Stomach (tissue), 9 donors: ENCODE data around the gene AP3D1. TPM values are rescaled to one million over a fixed set of nuclear protein-coding genes. Genes with fewer than 3 reads are reported as not detected.

Experiments
- DNase-seq, 2 donors: peaks; one replicate each; pipeline versions ENCODE4 v3.0.0 to v3.0.0-alpha.2; 2013 to 2019
- H3K27ac ChIP-seq, 5 donors: fragments of 200-600 bp in 4 of 5; sonication (generic) in 4 of 5; one replicate each; pipeline ENCODE4 v1.5.1; 2013 to 2019; ENCODE audit warnings: mild to moderate bottlenecking in 1 of 5, moderate library complexity in 1 of 5
- H3K27me3 ChIP-seq, 3 donors: fragments of 200-600 bp; sonication (generic); one replicate each; pipeline ENCODE4 v1.5.1; 2017 to 2019; ENCODE audit warnings: mixed run types in 1 of 3
- H3K36me3 ChIP-seq, 4 donors: fragments of 200-600 bp; sonication (generic); 1 replicate in 3 of 4; 2 replicates in 1 of 4; pipeline ENCODE4 v1.5.1; 2016 to 2019
- H3K4me1 ChIP-seq, 4 donors: fragments of 200-600 bp; sonication (generic); one replicate each; pipeline ENCODE4 v1.5.1; 2016 to 2019
- H3K4me3 ChIP-seq, 4 donors: fragments of 200-600 bp; sonication (generic) in 3 of 4; one replicate each; pipeline ENCODE4 v1.5.1; 2016 to 2019; ENCODE audit warnings: mild to moderate bottlenecking in 1 of 4
- H3K9me3 ChIP-seq, 4 donors: fragments of 200-600 bp; sonication (generic); one replicate each; pipeline ENCODE4 v1.5.1; 2016 to 2019
- CTCF ChIP-seq, 7 experiments: fragments of 450-650 bp in 4 of 7; fragments of 200-600 bp in 3 of 7; sonication (generic) in 3 of 7; IDR thresholded peaks; one replicate each; pipeline ENCODE4 v1.5.1; 2016 to 2019; ENCODE audit warnings: antibody characterized with exemption in 7 of 7, control low read depth in 2 of 7, mild to moderate bottlenecking in 1 of 7
- EP300 ChIP-seq: sonication (generic); formaldehyde crosslinking; IDR thresholded peaks from one replicate; pipeline ENCODE4 v1.6.1; 2017; ENCODE audit warnings: antibody characterized with exemption
- POLR2A ChIP-seq, 4 donors: fragments of 450-650 bp; IDR thresholded peaks; one replicate each; pipeline ENCODE4 v1.6.1; 2016; ENCODE audit warnings: antibody characterized with exemption in 4 of 4, control low read depth in 2 of 4, mild to moderate bottlenecking in 1 of 4, moderate library complexity in 1 of 4
- POLR2AphosphoS5 ChIP-seq, 3 donors: sonication (generic); formaldehyde crosslinking; IDR thresholded peaks; one replicate each; pipeline ENCODE4 v1.6.1; 2016; ENCODE audit warnings: antibody characterized with exemption in 3 of 3
- WGBS, 5 donors: extraction: QIAGEN DNeasy Blood & Tissue Kit in 3 of 5; methylation state at CpG; one replicate each; pipeline versions ENCODE4 v1.1.5 to v1.1.7; 2013 to 2018; 5-methylcytosine and 5-hydroxymethylcytosine counted together
- intact Hi-C: fragments of 100-400 bp; cut with DNase I; formaldehyde crosslinking; loops from one replicate; pipeline ENCODE4 v1.15.1; 2023; ENCODE audit warnings: low total_unique reads
- polyA plus RNA-seq, 3 donors: library from polyadenylated mRNA; stranded (reverse); fragments of 200-250 nt; gene quantifications; one replicate each; pipeline ENCODE4 v1.2.3, GENCODE V29; 2013
- total RNA-seq, 5 donors: library from RNA; depleted of rRNA; stranded (reverse); fragments of >200 nt; gene quantifications; one replicate each; pipeline versions ENCODE4 v1.1.0 to v1.2.3, GENCODE V29; 2014 to 2016
- donor health status: healthy with polysubstance abuse.
- donor health status: Bipolar disorder and iron deficiency.
- donor health status: healthy.

AP3D1 gene
- total and polyA plus RNA-seq, 8 donors: 49.0 to 340 (median 85.0) TPM

GRCh38 chr19:2186071-2186846 lies 34.9 kb upstream of the AP3D1 start:
- no peaks in the 10 kb centered on the region for H3K27me3 ChIP-seq
- H3K27ac ChIP-seq: peak overlapping the region; percentile 23 to 81 (median 73)
- peaks cover 14 to 68% (median 41%) of the 10 kb centered on the region in 4 donors for H3K4me1 ChIP-seq
- peak; percentile 39 to 88 for DNase-seq
- 40 to 65% (median 53%) methylated on average over 18 to 28 of the region's 28 CpGs for WGBS, 5 donors
- peak; percentile 34 to 63 (median 58) for TF ChIP-seq POLR2AphosphoS5 (IDR thresholded peaks at IDR 0.05)
- no peak for TF ChIP-seq POLR2A (IDR thresholded peaks at IDR 0.05)
- intact Hi-C loops: no loop called here
- H3K4me3 ChIP-seq: peak overlapping the region in 1 of 4 donors; percentile 2
- peaks cover 35 to 95% (median 81%) of the 10 kb centered on the region in 4 donors for H3K36me3 ChIP-seq
- no peaks in the 10 kb centered on the region for H3K9me3 ChIP-seq

GRCh38 chr19:2185734-2186070 lies 34.3 kb upstream of the AP3D1 start:
- Histone ChIP-seq H3K4me1 (peaks cover 14 to 72% (median 44%) of the 10 kb centered on the region in 4 donors), H3K36me3 (peaks cover 29 to 95% (median 81%) of the 10 kb centered on the region in 4 donors), H3K27me3 (no peaks in the 10 kb centered on the region), H3K4me3 (no peak overlapping the region), H3K27ac (peak overlapping the region in 4 of 5 donors; percentile 45 to 81 (median 74)), H3K9me3 (no peaks in the 10 kb centered on the region)
- no peak for DNase-seq
- TF ChIP-seq CTCF (IDR thresholded peaks at IDR 0.05) (no peak), POLR2A (IDR thresholded peaks at IDR 0.05) (no peak), EP300 (no peak), POLR2AphosphoS5 (IDR thresholded peaks at IDR 0.05) (no peak)
- intact Hi-C loops: no loop called here
- WGBS, 5 donors: 48 to 76% (median 62%) methylated on average over 11 of the region's 11 CpGs

- Histone ChIP-seq H3K36me3 (peaks cover 22 to 86% (median 71%) of the 10 kb centered on the region in 4 donors), H3K9me3 (no peaks in the 10 kb centered on the region), H3K4me1 (peaks cover 14 to 83% (median 46%) of the 10 kb centered on the region in 4 donors), H3K4me3 (no peak overlapping the region), H3K27ac (peak overlapping the region in 1 of 5 donors; percentile 81), H3K27me3 (no peaks in the 10 kb centered on the region)
- WGBS, 5 donors: 90 to 95% (median 93%) methylated on average over 21 to 22 of the region's 22 CpGs
- intact Hi-C loops: no loop called here
- no peak for TF ChIP-seq CTCF (IDR thresholded peaks at IDR 0.05)
- no peak for DNase-seq
These were observed 33.1 kb upstream of the AP3D1 start for GRCh38 chr19:2184422-2184975.

GRCh38 chr19:2181633-2181997 lies 30.2 kb upstream of the AP3D1 start:
- Histone ChIP-seq H3K36me3 (peaks cover 8 to 63% (median 51%) of the 10 kb centered on the region in 4 donors), H3K4me1 (peaks cover 5 to 69% (median 31%) of the 10 kb centered on the region in 4 donors), H3K27ac (peak overlapping the region in 1 of 5 donors; percentile 63), H3K9me3 (no peaks in the 10 kb centered on the region), H3K27me3 (no peaks in the 10 kb centered on the region), H3K4me3 (no peak overlapping the region)
- no peak for TF ChIP-seq EP300
- no peak for TF ChIP-seq POLR2AphosphoS5 (IDR thresholded peaks at IDR 0.05)
- no peak for TF ChIP-seq CTCF (IDR thresholded peaks at IDR 0.05)
- no peak for TF ChIP-seq POLR2A (IDR thresholded peaks at IDR 0.05)
- WGBS, 5 donors: 72 to 89% (median 83%) methylated on average over 2 to 9 of the region's 9 CpGs
- peak in 1 of 2 donors; percentile 82 for DNase-seq
- intact Hi-C loops: no loop called here
